ENCODE data around the gene B3GAT3. TPM values are rescaled to one million over a fixed set of nuclear protein-coding genes. Genes with fewer than 3 reads are reported as not detected.
A peak's percentile ranks its signal among the peaks of the same experiment; 100 is the strongest.
"Not testable (repeated sequence)": the region's sequence is repeated elsewhere in the genome, so short reads cannot be mapped to it uniquely, and the experiment has no call there.

The B3GAT3 gene
- total RNA-seq, 4 donors from 2014 or later = 11.4 to 25.8 (median 22.4) TPM

DNA sequence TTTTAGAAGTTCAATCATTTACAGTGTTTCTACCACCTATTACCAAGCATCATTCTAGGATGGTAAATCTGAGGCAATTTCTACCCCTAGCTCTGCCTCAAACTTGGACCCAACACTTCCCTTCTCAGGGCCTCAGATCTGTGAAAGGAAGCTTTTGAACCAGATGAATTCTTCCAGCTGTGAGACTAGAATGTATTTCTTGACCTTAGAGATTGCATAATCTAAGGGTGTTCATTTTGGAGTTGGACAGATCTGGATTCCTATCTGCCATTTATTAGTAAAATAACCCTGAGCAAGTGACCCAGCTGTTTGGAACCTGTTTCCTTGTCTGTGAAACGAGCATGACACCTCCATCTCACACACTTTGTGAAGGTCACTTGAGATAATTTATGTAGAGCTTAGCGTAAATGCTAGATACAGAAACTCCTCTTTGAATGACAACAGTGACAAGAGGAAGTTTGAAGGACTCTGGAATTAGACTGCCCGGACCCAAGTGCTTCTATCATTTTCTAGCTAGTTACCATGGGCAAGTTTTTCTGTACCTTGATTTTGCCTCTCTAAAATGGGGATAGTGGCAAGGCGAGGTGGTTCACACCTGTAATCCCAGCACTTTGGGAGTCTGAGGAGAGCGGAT, 35.1 kb upstream of the B3GAT3 start:
- Histone ChIP-seq H3K27ac (no peak overlapping the region), H3K36me3 (peaks cover 0 to 6% of the 10 kb centered on the region in 2 donors), H3K4me1 (peaks cover 0 to 9% (median 7%) of the 10 kb centered on the region in 3 donors), H3K27me3 (no peaks in the 10 kb centered on the region), H3K9me3 (no peaks in the 10 kb centered on the region), H3K4me3 (no peak overlapping the region)
- 48 to 60% methylated on average over 2 to 3 of the region's 5 CpGs for WGBS, 2 donors (ENCODE audit: low coverage in 1 of 2)
- TF ChIP-seq POLR2A (IDR thresholded peaks at IDR 0.05) (no peak), POLR2AphosphoS5 (IDR thresholded peaks at IDR 0.05) (no peak), EP300 (IDR thresholded peaks at IDR 0.05) (no peak)
- TF ChIP-seq, protein P1, sequence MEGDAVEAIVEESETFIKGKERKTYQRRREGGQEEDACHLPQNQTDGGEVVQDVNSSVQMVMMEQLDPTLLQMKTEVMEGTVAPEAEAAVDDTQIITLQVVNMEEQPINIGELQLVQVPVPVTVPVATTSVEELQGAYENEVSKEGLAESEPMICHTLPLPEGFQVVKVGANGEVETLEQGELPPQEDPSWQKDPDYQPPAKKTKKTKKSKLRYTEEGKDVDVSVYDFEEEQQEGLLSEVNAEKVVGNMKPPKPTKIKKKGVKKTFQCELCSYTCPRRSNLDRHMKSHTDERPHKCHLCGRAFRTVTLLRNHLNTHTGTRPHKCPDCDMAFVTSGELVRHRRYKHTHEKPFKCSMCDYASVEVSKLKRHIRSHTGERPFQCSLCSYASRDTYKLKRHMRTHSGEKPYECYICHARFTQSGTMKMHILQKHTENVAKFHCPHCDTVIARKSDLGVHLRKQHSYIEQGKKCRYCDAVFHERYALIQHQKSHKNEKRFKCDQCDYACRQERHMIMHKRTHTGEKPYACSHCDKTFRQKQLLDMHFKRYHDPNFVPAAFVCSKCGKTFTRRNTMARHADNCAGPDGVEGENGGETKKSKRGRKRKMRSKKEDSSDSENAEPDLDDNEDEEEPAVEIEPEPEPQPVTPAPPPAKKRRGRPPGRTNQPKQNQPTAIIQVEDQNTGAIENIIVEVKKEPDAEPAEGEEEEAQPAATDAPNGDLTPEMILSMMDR (IDR thresholded peaks at IDR 0.05) = no peak
- no peak for ATAC-seq

DNA sequence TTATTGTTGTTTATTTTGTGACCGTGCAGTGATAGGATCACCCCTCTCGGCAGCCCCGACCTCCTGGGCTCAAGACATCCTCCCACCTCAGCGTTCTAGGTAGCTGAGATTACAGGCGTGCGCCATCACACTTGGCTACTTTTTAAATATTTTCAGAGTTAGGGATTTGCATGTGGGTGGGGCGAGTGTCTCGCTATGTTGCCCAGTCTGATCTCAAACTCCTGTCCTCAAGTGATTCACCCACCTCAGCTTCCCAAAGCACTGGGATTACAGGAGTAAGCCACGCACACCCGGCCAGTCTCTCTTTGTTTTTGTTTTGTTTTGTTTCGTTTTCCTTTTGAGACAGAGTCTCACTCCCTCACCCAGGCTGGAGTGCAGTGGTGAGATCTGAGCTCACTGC, 32.5 kb upstream of the B3GAT3 start:
- WGBS, 2 donors (ENCODE audit: low coverage in 1 of 2) = 84 to 91% methylated on average over 7 to 10 of the region's 11 CpGs
- peaks cover 0 to 7% of the 10 kb centered on the region in 2 donors for H3K36me3 ChIP-seq
- TF ChIP-seq POLR2A (IDR thresholded peaks at IDR 0.05) = no peak
- H3K27ac ChIP-seq = no peak overlapping the region
- H3K4me3 ChIP-seq = no peak overlapping the region
- no peaks in the 10 kb centered on the region for H3K9me3 ChIP-seq
- no peak for ATAC-seq
- peaks cover 0 to 22% (median 13%) of the 10 kb centered on the region in 3 donors for H3K4me1 ChIP-seq
- no peaks in the 10 kb centered on the region for H3K27me3 ChIP-seq

DNA sequence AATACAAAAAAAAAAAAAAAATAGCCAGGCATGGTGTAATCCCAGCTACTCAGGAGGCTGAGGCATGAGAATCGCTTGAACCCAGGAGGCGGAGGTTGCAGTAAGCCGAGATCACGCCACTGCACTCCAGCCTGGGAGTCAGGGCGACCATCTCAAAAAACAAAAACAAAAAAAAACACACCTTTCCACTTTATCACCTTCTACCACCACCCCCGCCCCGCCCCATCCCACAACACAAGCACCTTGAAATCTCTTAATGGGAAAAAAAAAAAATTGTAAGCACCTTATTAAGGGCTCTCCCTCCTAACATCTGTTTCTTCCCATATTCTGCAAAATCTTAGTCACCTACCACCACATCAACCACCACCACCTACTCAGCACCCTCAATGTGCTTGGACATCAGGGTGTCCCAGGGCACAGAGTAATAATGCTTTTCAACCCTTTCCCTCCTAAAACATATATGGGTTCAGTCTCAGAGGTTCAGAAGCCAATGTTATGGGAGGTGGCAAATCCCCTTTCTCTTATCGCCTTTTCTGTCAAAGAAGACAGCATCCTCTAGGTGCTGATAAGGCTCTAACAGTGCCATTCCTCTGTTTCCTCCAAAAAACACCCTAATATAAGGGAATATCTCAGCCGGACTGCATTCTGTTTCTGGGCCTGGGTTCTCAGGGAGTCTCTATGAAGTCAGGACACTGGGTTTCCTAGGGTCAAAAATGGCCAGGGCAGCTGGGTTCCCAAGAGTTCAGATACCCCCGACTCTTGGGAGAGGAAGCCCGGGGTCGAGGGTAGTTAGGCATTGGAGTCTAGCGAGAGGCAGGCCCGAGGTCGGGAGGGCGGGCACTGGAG, 30.6 kb upstream of the B3GAT3 start:
- WGBS, 2 donors (ENCODE audit: low coverage in 1 of 2) = 10 to 63% methylated on average over 2 to 9 of the region's 16 CpGs
- ATAC-seq = no peak
- peak overlapping the region; percentile 48 to 78 for H3K4me3 ChIP-seq
- peaks cover 0 to 26% of the 10 kb centered on the region in 2 donors for H3K36me3 ChIP-seq
- no peaks in the 10 kb centered on the region for H3K9me3 ChIP-seq
- TF ChIP-seq EP300 (IDR thresholded peaks at IDR 0.05) (no peak), POLR2A (IDR thresholded peaks at IDR 0.05) (no peak), POLR2AphosphoS5 (IDR thresholded peaks at IDR 0.05) (no peak)
- TF ChIP-seq, protein P1 (IDR thresholded peaks at IDR 0.05) = no peak
- H3K4me1 ChIP-seq = peaks cover 0 to 29% (median 13%) of the 10 kb centered on the region in 3 donors
- H3K27me3 ChIP-seq = no peaks in the 10 kb centered on the region
- peak overlapping the region; percentile 64 to 93 (median 90) for H3K27ac ChIP-seq

DNA sequence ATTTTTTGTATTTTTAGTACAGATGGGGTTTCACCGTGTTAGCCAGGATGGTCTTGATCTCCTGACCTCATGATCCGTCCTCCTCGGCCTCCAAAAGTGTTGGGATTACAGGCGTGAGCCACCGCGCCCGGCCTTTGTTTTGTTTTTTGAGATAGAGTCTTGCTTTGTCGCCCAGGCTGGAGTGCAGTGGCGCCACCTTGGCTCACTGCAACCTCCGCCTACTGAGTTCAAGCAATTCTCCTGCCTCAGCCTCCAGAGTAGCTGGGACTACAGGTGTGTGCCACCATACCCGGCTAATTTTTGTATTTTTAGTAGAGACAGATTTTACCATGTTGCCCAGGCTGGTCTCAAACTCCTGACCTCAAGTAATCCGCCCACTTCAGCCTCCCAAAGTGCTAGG, 28.5 kb upstream of the B3GAT3 start:
- H3K4me3 ChIP-seq, ATAC-seq, H3K9me3 ChIP-seq, H3K27ac ChIP-seq, H3K27me3 ChIP-seq: not testable (repeated sequence)
- 92 to 94% methylated on average over 2 to 12 of the region's 12 CpGs for WGBS, 2 donors (ENCODE audit: low coverage in 1 of 2)
- Histone ChIP-seq H3K4me1 (peaks cover 2 to 44% (median 23%) of the 10 kb centered on the region in 3 donors), H3K36me3 (peaks cover 0 to 27% of the 10 kb centered on the region in 2 donors)

DNA sequence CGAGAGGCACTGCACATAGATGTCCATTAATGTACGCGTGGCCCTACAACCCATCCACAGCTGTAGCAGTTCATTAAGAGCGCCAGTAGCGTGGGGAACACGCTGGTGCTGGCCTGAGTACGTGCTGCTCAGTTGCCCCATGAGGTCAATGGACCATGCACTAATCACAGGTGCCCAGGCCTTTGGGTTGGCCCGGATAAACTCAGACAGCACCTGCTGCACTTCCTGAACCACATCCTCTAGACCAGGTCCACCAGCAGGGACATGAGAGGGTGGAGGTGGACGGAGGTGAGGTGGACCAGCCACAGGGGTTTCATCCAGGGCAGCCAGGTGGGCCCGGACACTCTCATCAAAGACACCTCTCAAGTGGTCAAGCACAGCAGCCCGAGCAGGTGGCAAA, 27.7 kb upstream of the B3GAT3 start:
- Histone ChIP-seq H3K4me3 (no peak overlapping the region), H3K9me3 (no peaks in the 10 kb centered on the region), H3K4me1 (peaks cover 2 to 52% (median 27%) of the 10 kb centered on the region in 3 donors), H3K27ac (no peak overlapping the region), H3K27me3 (no peaks in the 10 kb centered on the region), H3K36me3 (peaks cover 0 to 29% of the 10 kb centered on the region in 2 donors)
- WGBS, 2 donors (ENCODE audit: low coverage in 1 of 2) = 81 to 87% methylated on average over 5 to 6 of the region's 11 CpGs
- TF ChIP-seq POLR2A (IDR thresholded peaks at IDR 0.05) (no peak), POLR2AphosphoS5 (IDR thresholded peaks at IDR 0.05) (no peak), EP300 (IDR thresholded peaks at IDR 0.05) (no peak)
- TF ChIP-seq, protein P1 (IDR thresholded peaks at IDR 0.05) = no peak
- ATAC-seq = no peak
